GM12873 (cell line): Measurements from ENCODE around the gene CFB.

Experiments used
- CTCF ChIP-seq: IDR thresholded peaks from 2 replicates; pipeline ENCODE4 v1.5.1; 2012; ENCODE audit warnings: low read depth, mild to moderate bottlenecking, moderate library complexity, low read length, control low read depth; ENCODE audit not compliant: insufficient read depth; ENCODE audit errors: missing control alignments

CFB gene

GRCh38 chr6:31971279-31971992 lies 25.5 kb downstream of the CFB start:
- no peak for TF ChIP-seq CTCF

- no peak for TF ChIP-seq CTCF
These were observed 26.3 kb downstream of the CFB start, which contains the start of gene DXO for GRCh38 chr6:31971993-31972708. TSS of gene DXO (minus strand) at chr6:31972138. CDS start at chr6:31971675, 463 bp downstream.

- no peak for TF ChIP-seq CTCF
These were observed 26.9 kb downstream of the CFB start for GRCh38 chr6:31972709-31973350.

- TF ChIP-seq CTCF: no peak
These were observed 32.0 kb downstream of the CFB start for GRCh38 chr6:31977816-31978431.

GRCh38 chr6:31978831-31979230 lies 32.9 kb downstream of the CFB start:
- TF ChIP-seq CTCF: no peak

GRCh38 chr6:31979238-31979898 lies 33.5 kb downstream of the CFB start:
- no peak for TF ChIP-seq CTCF
